WTC11 (cell line): ENCODE results near the gene LSM4.

ENCODE experiments used
- CREB1 ChIP-seq: sonication (generic); formaldehyde crosslinking; IDR thresholded peaks from 2 replicates; pipeline ENCODE4 v1.8.0; 2023; ENCODE audit warnings: mild to moderate bottlenecking, missing genetic modification reagents
- CTCF ChIP-seq: fragments of 200-600 bp; IDR thresholded peaks from 2 replicates; pipeline ENCODE4 v1.8.0; 2022; ENCODE audit warnings: antibody characterized with exemption
- ERG ChIP-seq: fragments of 250-450 bp; sonication (Bioruptor Pico); IDR thresholded peaks from 2 replicates; pipeline ENCODE4 v1.8.0; 2021; ENCODE audit warnings: mild to moderate bottlenecking
- MAX ChIP-seq: sonication (generic); formaldehyde crosslinking; IDR thresholded peaks from 2 replicates; pipeline ENCODE4 v1.8.0; 2022; ENCODE audit warnings: mild to moderate bottlenecking, missing genetic modification reagents

DNA sequence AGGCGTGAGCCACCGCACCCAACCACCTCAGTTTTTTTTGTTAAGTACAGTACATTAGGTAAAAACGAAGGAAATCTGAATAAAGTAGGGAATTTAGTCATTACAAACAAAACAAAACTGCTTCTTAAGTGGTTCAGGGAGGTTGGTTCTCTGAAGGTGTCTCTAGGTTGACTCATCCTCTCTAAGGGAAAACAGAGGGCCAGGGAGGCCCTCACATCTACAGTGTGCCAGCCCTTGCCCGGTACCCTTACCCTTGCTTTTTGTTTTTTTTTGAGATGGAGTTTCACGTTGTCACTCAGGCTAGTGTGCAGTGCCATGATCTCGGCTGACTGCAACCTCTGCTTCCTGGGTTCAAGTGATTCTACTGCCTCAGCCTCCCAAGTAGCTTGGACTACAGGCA is 24.3 kb downstream of the LSM4 start:
- TF ChIP-seq ERG (CRISPR knock-in tag), result no peak
- TF ChIP-seq CTCF, result no peak
- no peak for TF ChIP-seq MAX (CRISPR knock-in tag)
- TF ChIP-seq CREB1 (CRISPR knock-in tag), result no peak
